ENCODE data around the gene SLC35E1.
"Not testable (repeated sequence)": the region's sequence is repeated elsewhere in the genome, so short reads cannot be mapped to it uniquely, and the experiment has no call there.

The SLC35E1 gene

DNA sequence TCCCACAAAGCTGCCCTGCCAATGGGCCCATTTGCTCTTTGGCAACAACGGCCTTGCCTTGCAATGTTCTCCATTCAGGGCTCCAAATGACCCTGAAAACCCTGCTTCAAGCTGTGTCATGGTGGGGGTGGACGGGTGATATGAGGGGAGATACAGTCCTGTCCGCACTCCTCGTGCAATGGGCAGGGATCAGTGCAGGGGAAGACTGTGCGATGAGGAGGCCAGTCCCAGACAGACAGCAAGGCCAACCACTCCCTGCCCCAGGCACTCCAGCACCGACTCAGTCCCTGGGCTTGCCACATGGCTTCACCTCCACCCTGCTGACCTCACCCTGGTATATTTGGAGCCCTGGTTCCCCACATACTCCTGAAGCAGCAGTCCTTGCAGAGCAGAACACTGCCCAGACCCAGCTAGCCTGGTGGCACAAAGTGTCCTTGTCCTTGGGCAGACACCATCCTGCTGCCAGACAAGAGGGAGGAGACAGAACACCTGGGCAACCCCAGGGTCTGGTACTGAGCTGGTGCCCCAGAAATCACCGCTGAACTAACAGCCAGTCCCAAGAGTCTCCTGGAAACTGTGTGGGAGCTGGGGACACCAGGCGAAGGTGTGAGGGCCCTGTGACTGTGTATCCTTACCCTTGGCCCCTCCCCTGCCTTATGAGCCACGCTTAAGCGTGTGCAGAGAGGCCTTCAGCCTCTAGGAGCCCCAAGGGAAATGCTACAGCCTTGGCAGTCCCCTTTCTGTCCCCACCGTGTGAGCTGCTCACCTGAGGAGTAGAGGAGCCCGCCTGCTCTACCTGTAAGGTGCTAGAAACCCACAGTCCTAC lies 9.1 kb upstream of the SLC35E1 start:
- DNase-seq (ENCODE audit: low spot score): no peak

GRCh38 chr19:16579381-16579780 lies 7.2 kb upstream of the SLC35E1 start:
- no peak for DNase-seq (ENCODE audit: low spot score)

- no peak for DNase-seq (ENCODE audit: low spot score)
These were observed 5.3 kb upstream of the SLC35E1 start for GRCh38 chr19:16577531-16577985.

GRCh38 chr19:16576690-16577530 lies 4.7 kb upstream of the SLC35E1 start:
- DNase-seq (ENCODE audit: low spot score): no peak

GRCh38 chr19:16575861-16576689 lies 3.9 kb upstream of the SLC35E1 start:
- no peak for DNase-seq (ENCODE audit: low spot score)

DNA sequence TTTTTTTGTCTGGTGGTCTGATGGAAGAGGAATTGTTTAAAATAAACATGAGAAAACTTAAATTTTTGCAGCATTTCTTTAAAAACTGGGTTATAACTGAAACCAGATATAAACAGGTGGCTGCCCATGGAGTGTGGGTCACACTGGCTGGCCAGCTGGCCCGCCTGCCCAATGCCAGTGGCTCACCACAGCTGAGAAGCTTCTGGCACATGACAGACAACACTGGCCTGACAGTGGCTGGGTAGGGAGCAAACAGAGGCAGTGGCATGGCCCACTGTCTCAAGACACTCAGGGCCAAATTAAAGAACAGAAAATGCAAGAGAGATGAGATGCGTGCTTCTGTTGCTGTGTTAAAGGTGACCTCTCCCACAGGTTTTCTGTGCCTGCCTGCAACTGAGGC lies 3.1 kb upstream of the SLC35E1 start:
- no peak for DNase-seq (ENCODE audit: low spot score)

GRCh38 chr19:16573925-16574324 lies 1.7 kb upstream of the SLC35E1 start:
- DNase-seq (ENCODE audit: low spot score): no peak

DNA sequence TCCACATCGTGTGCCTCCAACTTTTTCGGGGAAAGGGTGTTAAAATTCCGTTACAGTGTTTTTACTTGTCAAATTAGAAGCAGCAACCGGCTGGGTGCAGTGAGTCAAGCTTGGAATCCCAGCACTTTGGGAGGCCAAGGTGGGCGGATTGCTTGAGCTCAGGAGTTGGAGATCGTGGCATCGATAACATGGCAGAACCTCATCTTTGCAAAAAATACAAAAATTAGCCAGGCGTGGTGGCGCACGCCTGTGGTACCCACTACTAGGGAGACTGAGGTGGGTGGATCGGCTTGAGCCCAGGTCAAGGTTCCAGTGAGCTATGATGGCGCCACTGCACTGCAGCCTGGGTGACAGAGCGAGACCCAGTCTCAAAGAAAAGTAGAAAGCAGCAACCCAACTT lies 1.1 kb upstream of the SLC35E1 start:
- no peak for DNase-seq (ENCODE audit: low spot score)

DNA sequence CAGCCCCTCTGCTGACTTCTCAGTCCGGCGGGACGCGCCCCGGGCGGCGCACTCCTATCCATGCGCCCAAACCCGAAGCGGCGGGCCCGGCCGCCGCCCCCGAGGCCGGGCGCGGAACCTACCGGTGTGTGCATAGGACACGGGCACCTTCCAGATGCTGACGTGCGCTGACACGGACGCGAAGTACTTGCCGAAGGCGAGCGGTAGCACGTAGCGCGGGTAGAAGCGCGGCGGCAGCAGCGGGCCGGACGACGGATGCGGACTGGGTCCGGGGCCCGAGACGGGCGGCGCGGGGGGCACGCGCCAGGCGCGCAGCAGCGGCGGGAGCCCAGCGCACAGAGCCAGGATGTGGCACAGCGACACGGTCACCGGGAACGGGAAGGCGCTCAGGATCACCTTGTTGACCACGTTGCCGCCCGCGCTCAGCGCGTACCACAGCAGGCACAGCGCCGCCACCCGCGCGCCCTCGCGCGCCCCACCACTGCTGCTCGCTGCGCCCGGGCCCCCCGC lies 338 bp downstream of the SLC35E1 start:
- peak; percentile 5 for DNase-seq (ENCODE audit: low spot score)

GRCh38 chr19:16571283-16571682 lies 932 bp downstream of the SLC35E1 start:
- peak; percentile 13 for DNase-seq (ENCODE audit: low spot score)

- no peak for DNase-seq (ENCODE audit: low spot score)
These were observed 2.5 kb downstream of the SLC35E1 start for GRCh38 chr19:16569609-16570320.

GRCh38 chr19:16566702-16567101 lies 5.5 kb downstream of the SLC35E1 start:
- no peak for DNase-seq (ENCODE audit: low spot score)

GRCh38 chr19:16566161-16566560 lies 6.1 kb downstream of the SLC35E1 start:
- DNase-seq (ENCODE audit: low spot score): no peak

DNA sequence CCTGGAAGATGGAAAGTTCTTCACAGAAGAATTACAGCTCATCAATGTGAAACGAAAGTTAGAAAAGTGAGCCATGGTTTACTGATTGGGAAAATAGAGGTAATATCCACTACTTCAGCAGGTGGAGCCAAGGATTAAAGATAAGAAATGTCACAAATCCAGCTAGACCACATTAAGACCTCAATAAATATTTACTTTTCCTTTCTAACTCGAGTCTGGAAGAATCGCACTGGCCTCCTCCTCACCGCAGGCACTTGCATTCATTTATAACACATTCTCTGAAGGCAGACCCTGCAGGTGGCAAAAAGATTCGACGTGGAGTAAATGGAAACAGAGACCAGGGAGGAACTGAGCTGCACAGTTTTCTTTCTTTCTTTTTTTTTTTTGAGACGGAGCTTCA lies 7.4 kb downstream of the SLC35E1 start:
- no peak for DNase-seq (ENCODE audit: low spot score)

- no peak for DNase-seq (ENCODE audit: low spot score)
These were observed 9.6 kb downstream of the SLC35E1 start for GRCh38 chr19:16562608-16563025.

GRCh38 chr19:16561382-16561781 lies 10.8 kb downstream of the SLC35E1 start:
- no peak for DNase-seq (ENCODE audit: low spot score)

DNA sequence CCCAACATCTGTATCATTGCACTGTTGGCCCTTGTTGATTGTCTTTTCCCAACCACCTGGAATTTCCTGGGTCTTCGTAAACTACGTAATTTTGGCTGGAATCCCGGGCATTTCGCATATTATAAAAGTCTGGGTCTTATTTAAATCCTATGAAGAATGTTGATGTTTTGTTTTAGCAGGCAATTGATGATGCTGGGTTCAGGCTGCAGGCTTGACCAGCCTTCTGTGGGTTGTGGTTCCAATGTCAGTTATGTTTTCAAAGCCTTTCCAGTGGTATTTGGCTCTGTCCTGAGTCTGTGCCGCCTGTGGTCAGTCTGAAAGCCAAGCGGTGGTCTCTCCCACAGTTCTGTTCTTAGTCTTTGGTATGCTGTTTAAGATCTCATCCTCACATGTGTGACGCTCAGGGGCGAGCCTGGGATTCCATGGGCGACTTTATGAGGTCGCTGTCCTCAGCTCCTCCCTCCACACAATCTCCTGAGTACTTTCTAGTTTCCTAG lies 12.4 kb downstream of the SLC35E1 start:
- DNase-seq (ENCODE audit: low spot score): no peak

DNA sequence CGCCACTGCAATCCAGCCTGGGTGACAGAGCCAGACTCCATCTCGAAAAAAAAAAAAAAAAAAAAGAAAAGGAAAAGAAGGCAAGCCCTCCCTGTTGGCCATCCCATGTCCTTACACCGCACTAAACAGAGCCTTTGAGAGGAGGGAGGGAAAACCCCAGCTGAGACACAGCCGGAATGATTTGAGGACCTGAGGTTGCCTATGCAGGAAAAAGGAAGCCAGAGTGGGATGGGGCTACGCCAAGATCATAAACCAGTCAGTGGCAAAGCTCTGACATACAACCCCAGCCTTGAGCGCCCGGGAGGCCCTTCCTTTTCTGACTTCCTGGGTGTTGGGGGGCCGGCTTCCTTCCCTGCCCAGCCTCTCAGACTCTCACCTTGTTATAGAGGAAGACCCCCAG lies 17.4 kb downstream of the SLC35E1 start:
- no peak for DNase-seq (ENCODE audit: low spot score)

GRCh38 chr19:16551902-16552301 lies 20.3 kb downstream of the SLC35E1 start:
- not testable (repeated sequence) for DNase-seq (ENCODE audit: low spot score)

GRCh38 chr19:16548956-16549355 lies 23.3 kb downstream of the SLC35E1 start:
- DNase-seq (ENCODE audit: low spot score): no peak

All from LoVo (cell line).